GM18868 (cell line): Measurements from ENCODE around the gene STX16.
"Not testable (repeated sequence)": the region's sequence is repeated elsewhere in the genome, so short reads cannot be mapped to it uniquely, and the experiment has no call there.

Source experiments
- ATAC-seq: cut with Tn5 transposase; IDR thresholded peaks from one replicate; pipeline ENCODE4 v1.9.1; 2021; ENCODE audit warnings: mild to moderate bottlenecking, moderate library complexity; ENCODE audit not compliant: unreplicated experiment

STX16 gene

DNA sequence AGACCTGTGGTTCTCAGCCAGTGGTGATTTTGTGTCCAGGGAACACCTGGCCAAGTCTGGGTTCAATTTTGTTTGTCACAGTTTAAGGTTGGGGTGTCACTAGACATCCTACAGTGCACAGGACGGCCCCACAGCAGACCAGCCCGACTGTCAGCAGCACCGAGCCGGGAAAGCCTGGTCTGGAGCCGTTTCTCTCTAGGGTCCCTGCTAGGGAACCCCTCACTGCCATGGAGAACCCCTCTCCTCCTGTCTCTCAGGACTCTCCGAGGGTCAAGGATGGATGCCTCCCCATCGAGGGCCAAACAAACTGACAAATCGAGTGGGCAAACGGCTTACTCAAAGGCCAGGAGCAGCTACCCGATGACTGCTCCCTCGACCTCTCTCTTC, 15.8 kb upstream of the STX16 start:
- no peak for ATAC-seq

DNA sequence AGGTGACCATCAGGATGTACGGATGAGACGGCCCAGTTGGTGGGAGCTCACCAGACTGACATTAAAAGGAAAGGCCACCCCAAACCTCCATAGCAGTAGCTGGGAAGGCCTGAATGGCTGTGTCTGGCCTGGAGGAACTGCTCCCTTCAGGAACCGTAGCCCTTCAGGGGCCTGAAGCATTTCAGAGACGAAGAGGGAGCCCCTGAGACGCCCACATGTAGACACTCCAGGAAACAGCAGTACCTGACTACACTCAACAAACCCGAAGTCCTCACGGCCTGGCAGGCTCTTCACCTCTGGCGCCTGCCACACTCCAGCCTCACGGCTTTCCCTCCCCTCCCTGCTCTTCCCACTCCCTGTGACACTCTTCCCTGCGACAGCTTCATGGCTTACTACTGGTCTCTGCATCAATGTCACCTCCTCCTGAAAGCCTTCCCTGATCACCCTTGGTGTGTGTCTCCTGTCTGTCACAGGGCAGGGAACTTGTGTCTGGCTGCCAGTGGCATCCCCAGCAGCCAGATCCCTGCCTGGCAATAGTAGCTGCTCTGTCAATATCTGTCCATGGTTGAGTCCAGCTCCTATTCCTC, 14.6 kb upstream of the STX16 start:
- ATAC-seq: no peak

DNA sequence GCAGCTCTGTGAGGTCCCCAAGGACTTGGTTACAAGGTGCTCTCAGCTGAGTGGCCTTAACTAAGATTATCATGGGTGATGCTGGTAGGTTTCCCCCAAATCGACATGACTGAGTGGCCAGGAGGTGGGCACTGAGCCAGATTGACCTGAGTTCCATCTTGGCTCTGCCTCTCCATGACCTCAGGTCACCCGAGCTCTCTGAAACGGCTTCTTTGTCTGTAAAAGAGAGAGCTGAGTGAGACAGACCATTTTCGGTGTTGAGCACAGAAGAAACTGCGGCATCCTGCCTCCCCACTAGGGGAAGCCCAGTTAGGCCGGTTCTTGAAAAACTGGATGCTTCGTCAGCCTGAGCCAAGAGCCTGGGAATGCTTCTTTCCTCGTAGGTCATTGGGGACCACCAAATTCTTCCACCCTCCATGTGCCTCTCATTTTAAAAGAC, 14.1 kb upstream of the STX16 start:
- no peak for ATAC-seq

DNA sequence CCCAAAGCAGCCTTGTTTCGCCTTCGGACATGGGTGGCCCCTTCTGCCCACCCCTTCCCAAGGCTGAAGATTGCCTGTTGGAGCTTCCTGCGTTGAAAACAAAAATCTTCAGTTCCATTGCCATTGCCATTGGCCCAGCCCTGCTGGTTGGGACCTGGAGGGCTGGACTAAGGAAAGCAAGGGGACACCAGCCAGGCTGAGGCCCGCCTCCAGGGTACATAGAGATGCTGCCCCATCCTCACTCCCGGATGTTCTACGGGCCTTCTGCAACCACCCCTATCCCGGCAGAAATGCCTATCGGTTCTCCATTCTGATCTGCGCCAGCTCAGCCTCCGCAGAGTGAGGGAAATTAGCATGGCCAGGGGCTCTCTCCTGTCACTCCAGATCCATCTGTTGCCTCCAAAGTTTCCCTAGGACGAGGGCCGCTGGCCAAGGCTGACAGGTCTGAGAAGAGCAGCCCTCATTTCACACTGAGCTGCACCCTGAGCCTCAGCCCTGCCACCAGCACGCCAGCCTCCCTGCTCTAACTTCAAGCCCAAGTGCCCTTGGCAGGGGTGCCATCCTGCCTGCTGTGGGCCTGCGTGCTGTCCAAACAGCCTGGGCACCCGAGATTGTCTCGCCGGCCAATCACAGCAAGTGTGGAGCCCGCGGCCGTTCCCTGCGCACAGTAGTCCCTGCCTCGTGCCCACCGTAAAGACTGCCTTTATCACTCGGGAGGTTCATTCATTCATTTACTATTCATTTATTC, 13.4 kb upstream of the STX16 start:
- no peak for ATAC-seq

DNA sequence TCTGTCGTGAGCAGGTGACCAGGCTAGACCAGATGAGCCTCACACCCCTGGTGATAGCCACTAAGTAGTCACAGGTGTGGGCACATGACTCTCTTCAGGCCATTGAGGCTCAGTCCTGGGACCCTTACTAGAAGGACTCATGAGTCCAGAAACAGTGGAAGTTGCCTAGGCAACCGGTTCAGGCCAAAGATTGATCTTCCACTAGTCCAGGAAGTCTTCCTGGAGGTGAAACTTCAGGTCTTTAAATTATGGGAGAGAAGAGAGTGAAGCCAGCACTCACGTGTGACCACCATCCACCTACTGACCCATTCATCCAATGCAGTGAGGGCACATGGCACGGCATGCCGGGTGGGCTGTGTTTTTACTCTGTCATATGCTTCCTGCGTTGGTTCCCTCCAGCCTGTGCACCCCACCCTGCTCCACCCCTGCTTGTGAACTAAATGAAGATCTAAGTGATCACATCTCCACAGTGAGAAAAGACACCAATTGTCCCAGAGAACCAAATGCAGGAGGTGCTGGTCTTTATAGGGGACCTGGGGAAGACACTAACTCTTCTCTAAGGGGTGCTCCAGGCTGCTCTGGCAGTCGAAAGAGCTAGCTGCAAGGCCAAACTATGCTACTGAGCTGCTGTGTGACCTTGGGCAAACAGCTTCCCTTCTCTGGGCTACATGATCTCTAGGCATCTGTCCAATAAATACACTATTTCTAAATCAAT, 12.5 kb upstream of the STX16 start:
- ATAC-seq: no peak

DNA sequence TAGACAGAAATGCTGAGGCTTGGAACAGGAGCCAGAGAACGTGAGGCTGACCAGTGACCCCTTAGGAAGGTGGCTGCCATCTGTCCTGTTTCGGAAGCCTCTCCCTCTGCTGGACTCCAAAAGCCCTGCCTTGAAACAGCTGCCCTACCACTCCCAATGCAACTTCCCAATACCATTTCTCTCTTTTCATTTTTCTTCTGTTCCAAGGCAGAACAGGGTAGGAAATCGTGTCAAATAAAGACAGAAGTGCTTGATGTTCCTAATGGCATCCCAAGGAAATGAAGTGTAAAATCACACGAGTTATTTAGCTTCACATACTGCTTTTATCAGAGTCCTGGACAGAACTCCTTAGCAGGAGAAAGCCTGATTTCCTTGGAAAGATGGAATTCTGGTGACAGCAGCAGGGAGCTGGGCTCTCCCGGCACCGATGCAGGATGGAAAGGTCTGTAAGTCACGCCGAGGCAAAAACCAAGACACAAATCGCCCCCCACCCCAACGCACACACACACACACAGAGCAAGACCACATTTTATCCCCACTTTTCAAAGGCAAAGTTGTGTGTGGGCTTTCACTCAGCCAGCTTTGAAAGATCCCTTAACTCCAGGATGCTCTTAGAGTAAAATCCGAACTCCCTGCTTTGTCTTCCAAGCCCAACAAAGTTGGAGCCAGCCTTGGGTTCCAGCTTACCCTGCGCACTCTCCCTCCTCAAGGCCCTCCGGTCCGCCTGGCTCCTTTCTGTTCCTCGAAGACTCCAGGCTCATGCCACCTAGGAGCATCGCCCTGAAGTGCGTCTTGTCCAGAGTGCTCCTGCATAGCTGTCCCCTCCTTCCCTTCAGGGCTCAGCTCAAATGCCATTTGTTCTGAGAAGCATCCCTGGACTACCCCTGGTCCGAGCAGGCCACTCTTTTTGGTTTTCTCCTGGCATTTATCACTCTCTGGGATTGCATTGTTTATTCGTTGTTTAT, 11.6 kb upstream of the STX16 start:
- no peak for ATAC-seq

DNA sequence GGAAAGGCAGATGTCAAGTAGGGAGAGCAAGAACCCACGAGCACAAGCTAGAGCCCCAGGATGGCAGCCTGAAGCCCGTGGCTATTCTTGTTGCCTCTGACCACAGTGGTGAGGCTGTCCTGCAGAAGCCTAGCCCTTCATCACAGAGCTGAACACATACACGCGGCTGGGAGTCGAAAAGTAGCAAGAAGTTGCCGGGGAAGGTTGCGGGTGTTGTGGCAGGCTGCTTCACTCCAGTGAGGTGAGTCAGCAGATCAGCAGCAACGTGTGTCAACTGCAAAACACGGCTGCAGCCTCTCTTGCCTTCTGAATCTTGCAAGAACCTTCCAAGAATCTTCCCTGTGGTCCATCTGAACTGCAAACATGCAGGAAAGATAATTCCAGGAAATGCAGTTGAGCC, 10.6 kb upstream of the STX16 start:
- ATAC-seq: no peak

DNA sequence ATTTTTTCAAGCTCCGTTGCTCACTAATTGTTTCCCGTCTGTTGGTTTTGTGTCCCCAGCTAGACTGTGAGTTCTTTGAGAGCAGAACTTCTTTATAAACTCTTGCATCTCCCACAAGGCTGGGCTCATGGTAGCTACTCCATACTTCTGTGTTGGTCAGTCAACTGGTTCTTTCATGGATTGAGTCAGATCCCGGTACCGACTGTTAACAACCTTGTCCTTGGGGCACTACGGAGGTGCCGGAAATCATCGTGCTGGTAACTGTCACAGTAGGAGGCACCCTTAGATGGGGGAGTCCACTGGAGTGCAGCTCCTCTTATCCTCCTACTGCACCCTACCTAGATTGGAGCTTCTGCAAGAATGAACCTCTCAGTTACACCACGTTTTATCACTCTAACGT, 8.6 kb upstream of the STX16 start:
- no peak for ATAC-seq

DNA sequence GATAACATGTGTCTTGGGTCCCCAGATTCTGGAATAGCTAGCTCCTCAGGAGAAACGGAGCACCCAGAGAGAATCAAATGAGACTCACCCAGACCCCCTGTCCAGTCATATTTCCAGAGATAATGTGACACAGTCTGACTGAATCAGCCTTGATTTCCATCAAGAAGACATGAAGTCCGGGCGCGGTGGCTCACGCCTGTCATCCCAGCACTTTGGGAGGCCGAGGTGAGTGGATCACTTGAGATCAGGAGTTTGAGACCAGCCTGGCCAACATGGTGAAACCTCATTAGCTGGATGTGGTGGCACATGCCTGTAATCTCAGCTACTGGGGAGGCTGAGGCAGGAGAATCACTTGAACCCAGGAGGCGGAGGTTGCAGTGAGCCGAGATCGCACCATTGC, 8.2 kb upstream of the STX16 start:
- not testable (repeated sequence) for ATAC-seq

DNA sequence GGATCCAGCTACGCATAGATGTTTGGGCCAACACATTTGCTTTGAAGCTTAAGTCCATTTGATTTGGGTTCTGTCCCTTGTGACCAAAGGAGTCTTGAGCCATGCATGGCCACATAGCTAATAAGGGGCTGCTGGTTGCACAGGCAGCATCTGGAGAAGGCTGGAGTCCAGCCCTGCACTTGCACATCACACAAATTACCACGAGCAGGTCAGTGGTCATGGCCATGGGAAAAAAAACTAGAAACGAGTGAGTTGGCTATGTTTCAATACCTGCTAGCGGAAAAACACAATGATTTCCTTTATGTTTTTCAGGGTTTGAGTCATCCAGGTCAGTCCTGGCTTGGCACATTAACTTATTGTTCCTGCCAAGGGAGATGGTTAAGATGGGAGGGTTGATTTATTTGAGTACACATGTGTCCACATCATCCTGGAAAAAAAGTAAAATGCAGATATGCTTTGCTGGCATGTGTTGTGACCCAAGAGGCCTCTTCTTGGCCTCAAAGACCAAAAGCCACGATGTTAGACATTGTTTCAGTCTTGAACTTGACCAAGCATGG, 5.6 kb upstream of the STX16 start:
- ATAC-seq: no peak

DNA sequence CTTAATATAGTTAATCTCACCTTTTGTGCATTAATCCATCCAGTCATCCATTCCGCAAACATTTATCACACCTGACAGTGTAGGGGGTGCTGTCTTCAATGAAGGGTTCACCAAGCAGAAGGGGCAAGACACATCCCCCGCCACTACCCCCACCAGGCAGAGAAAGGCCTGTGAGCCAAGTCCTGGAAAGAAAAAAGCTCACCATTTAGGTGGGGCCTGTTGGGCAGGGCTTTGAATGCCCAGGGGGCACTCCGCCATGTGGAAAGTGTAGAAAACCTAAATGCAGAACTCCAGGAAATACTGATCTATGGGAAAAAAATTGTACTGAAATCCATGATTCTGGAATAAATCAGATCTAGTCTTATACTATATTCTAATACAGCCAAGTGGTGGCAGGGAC, 4.8 kb upstream of the STX16 start:
- ATAC-seq: no peak

DNA sequence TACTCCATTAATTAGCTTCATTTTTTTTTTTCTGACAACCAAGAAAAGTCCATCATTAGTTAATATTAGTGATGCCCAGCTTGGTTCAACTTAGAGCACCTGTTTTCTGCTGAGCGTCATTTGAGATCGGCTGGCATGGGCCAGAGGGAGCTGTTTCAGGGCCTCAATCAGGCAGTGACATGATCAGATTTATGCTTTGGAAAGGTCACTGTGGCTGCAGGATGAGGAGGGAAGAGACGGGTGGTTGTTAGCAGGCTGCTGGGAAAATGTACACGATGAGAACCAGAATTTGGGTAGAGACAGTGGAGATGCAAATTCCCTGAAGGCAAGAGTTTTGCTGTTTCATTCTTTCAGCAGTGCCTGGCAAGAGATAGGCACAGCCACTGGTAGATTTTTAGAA, 4.4 kb upstream of the STX16 start:
- no peak for ATAC-seq

DNA sequence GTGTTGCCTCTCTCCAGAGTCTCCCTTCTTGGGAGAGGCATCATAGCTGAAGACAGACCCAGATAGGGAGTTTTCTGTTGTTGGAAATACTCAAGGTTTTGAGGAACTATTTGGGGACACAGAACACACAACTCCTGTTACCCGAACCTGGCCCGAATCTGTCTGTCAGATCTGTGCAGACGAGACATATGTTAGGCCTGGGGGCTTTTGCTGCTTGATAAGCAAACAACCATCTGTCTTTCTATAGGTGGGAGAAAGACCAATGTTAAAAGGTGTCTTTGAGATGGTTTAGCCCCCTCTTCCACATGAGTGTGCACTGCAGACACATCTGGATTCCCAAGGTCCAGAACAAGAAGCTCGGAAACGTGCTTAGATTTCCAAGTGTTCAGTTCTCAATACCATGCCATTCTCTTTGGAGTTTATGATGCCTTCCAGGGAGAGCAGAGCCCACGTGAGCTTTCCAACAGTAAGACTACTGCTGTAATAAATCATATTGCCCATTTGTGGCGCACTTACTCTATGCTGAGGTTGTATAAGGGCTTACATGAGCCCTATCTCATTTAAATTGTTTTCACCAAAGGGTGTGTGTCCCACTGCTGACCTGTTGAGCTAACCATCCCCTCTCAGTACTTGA, 3.8 kb upstream of the STX16 start:
- no peak for ATAC-seq

DNA sequence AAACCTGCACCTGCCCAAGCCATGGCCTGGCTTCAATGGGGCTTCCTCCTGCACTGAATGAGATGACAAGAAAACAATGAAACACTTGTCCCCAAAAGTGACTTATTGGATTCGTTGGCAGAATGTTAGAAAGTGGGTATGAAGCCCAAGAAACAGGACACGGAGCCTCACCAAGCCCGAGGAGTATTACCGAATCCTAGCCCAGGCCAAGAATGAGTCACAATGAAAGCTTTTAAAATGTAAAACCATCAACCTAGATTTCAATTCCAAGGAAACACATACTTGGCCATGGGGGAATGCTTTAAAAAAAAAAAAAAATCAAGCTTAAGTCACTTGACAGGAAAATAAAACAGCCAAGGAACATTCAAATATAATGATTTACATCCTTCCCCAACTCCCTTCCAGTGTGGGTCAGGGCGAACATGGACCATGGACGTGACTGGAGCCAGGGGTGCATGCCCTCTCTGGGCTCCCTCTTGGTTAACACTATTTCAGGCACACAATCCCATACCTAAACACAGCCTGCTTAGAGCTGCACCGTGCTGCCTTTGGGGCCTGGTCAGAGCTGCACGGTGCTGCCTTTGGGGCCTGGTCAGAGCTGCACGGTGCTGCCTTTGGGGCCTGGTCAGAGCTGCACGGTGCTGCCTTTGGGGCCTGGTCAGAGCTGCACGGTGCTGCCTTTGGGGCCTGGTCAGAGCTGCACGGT, 3.1 kb upstream of the STX16 start:
- no peak for ATAC-seq

DNA sequence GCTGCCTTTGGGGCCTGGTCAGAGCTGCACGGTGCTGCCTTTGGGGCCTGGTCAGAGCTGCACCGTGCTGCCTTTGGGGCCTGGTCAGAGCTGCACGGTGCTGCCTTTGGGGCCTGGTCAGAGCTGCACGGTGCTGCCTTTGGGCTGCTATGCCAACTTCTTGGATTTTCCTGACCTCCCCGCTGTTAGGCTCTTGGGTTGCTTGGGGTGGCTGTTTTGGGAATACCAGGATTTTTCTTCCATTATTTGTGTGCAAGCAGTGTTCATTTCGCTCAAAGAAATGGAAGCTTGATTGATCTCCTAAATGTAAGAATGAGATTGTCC, 2.6 kb upstream of the STX16 start:
- ATAC-seq: not testable (repeated sequence)

DNA sequence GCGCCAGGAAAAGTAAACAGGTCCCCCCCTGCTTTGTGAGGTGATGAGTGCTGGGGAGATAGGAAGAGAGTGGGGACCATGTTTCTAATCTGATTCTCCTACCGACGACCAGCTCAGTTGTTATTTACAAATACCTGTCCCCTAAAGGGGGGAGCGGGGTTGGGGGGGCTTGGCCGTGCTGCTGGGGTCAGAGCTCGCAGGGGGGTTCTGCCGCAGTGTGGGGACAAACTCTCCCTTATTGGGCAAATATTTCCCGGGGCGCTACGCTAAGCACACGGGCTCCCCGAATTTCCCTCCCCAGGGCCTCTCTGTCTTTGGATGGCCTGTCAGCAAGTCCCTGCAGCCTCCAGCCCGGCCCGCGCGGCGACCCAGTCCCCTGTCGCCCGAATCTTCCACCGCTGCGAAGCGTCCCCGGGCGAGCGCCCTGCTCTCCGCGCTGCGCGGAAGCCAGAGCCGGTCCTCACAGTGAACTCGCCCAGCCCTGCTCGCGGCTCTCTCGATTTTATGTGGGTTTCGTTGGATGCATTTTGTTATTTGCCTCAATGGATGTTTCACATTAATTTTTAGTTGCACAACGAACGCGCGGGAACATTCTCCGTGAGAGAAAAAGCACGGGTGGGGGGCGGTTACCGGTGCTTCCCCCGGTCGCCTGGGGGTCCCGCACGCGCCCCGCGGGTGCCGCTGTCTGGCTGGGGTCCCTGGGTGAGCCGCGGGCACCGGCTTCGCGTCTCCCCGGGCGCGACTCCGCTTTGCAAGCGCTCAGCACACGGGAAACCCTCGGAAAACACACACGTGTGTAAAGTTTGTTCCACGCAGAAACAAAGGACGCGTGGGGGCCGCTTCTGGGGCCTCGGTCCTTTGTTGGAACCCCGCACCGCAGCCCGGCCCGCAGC, 1.5 kb upstream of the STX16 start:
- no peak for ATAC-seq

DNA sequence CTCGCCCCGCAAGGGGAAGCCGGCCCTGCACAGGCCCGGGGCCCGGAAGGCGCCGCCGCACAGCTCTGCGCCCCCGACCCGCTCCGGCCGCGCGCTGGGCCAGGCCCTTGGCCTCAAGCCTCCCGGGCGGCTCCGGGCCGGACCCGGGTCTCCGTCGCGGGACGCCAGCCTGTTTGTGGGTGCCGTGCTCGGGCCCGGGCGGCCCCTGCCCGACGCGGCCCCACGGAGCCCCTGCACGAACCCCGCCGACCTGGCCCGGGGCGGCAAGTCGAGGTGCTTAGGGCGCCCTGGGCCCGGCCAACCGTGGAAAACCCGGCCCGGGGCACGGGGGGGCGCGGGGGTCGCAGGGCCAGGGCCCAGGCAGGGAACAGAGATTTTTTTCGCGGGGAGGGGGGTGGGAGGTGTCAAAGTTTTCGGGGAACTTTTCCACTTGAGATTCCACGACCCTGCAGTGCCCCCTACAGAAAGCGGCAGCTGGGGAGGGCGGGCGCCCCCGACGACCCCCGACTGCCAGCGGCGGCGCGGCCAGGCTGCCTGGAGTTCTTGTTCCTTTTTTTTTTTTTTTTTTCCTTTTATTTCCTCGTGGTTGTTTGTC, 805 bp upstream of the STX16 start:
- ATAC-seq: peak; percentile 18

DNA sequence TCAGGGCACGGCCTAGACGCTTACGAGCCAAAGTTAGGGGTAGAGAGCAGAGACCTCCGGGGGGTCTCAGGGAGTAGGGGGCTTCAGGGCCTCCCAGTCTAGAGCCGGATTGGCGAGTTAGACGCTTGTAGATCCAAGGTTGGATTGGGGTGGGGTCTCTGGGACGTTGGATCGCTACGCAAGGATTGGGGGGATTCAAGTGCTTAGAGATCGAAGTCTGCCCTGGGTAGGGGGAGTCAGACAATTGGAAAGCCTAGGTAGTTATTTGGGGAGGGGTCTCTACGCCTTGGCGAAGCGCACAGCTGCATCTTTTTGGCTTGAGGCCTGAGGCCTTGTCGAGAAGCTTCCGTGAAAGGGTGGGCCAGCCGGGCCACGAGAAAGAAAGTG, 469 bp downstream of the STX16 start:
- ATAC-seq: no peak
